Stimulated activated CD4-positive, alpha-beta T cell treated with anti-CD3 and anti-CD28 coated beads, Interleukin-15, amount 100 ng/mL, for 48 hours (primary cell): Measurements from ENCODE around the gene RHBDD3.

ENCODE experiments used
- DNase-seq, 2 donors: peaks; one replicate each; pipeline ENCODE4 v3.0.0-alpha.2; 2020; ENCODE audit warnings: low read depth in 2 of 2

The RHBDD3 gene

DNA sequence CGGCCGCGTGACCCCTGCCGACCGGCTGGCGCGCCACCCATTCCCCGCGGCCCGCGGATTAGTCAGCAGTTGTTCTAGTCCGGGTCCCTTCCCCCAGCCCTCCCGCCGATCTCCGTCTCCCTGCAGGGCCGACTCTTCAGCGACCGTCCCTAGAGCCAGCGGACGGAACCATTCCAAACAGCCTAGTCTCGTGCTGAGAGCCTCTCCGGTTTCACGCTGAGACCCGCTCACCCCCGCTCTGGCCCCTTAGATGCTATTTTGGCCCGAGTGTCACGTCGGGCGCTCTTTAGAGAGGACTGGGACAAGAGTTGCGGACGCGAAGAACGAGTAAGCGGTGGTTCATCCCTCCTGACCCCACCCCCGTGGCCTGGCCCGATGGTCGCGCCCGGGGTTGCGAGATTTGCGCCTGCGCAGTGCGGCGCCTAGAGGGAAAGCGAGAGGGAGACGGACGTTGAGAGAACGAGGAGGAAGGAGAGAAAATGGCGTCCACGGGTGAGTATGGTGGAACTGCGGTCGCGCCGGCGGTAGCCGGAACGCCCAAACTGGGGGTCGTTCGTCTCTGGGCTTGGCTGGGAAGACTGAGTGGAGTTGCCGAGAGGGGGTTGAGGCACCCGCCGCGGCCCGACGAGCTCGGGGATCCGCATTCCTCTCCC, at the start of gene RHBDD3, which contains the start of gene EWSR1:
RHBDD3 (minus strand) TSS at position 124 of the 653 bp plus-strand sequence. CDS start 2,355 bp downstream, outside the sequence.
EWSR1 (plus strand) TSS at position 411 of the 653 bp plus-strand sequence; CDS start at position 480, 69 bp downstream.
- DNase-seq = peak; percentile 92 to 93

DNA sequence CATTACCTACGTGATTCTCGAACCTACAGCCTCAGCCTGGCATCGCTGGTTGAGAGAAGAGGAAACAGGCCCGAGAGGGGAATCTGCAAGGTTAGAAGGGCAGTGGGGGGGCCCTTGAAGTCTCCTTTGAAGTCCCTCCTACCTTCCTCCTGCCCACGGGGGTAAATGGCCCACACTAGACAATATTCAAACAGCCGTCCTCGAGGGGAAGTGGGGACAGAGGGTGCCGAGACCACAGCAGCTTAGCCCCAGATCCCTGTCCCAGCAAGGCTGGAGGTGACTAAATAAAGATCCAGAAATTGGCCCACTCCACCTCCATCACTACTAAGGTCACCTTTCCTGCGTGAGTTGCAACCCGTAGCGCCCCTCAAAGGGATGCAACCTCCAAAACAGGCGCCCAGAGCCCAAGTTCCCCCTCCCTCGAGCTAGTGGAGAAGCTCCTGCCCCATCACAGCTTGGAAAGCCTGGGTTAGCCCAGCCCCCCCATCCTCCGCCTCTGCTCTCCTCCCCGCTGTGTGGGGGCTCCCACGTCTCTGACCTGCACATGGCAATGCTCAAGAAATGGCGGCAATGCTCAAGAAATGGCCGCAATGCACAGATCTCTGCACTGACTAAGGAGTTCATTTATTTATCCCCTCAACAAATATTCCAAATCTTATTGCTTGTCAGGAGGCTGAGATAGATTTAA, 48.5 kb upstream of the RHBDD3 start:
- no peak for DNase-seq

DNA sequence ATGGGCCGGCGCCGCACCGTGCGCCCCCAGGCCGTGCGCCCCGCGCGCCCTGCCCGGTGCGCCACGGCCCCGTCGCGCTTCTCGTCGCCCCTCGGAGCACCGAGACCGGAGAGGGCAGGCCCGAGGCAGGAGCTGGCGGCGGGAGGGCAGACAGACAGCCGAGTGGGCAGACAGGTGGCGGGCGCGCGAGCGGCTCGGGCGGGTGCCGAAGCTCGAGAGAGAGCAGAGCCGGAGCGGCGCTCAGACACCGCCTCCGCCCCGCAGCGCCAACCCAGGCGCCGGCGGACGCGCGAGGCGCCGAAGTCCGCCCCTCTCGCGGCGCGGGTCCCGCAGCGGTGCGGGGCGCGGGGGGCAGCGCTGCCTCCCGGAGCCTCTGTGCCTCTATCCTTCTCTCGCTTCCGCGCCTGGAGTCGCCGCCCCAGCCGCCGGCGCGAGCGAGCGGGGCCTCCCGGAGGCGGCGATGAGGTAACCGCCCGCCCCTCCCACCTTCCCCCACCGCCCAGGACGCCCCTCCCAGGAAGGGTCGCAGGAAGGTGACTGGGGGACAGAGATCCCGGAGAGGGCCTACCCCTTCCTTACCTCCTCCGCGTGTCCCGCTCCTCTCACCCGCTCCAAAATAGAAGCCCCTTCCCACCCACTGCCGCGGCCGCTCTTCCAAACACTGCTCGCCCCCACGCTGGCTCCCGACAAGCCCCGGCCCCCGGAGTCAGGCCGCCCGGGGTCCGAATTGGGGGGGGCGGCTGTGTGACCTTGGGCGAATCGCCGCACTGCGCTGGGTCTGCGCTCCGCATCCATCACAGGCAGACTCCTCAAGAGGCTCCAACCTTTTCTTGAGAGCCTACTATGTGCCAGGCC, 47.7 kb upstream of the RHBDD3 start, which contains the start of gene RASL10A:
RASL10A (minus strand) TSS at position 412 of the 855 bp plus-strand sequence. CDS start 451 bp downstream, outside the sequence.
- DNase-seq = no peak

DNA sequence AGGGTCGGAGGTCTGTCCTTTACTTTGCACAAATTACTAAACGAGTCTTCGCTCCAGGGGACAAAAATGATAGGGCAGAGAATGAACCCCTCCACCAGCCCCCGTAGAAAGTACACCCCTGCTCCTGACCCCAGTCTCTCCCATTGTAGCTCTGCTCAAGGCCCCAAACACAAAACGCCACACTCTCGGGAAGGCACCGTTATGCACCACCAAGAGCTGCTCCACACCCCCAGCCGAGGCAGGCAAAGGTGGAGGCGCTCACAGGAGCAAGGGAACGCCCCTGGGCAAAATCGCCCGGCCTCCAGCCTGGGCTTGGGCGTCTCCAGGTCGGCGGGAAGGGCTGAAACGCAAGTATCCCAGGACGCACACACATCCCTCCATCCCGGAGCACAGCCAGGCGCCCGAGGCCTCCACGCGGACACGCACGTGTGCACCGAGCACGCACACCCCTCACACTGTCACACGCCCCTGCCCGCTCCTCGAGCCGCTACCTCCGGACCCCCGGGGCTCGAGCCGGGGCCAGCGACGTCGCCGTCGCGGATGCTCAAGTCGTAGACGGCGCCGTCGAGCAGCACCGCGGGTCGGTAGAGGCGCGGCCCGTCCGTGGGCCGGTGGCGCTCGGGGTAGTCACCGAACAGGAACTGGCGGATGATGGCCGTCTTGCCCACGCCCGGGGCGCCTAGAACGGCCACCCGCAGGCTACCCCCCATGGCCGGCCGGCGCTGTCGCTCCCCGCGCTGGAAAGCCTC, 46.9 kb upstream of the RHBDD3 start:
- DNase-seq = no peak

DNA sequence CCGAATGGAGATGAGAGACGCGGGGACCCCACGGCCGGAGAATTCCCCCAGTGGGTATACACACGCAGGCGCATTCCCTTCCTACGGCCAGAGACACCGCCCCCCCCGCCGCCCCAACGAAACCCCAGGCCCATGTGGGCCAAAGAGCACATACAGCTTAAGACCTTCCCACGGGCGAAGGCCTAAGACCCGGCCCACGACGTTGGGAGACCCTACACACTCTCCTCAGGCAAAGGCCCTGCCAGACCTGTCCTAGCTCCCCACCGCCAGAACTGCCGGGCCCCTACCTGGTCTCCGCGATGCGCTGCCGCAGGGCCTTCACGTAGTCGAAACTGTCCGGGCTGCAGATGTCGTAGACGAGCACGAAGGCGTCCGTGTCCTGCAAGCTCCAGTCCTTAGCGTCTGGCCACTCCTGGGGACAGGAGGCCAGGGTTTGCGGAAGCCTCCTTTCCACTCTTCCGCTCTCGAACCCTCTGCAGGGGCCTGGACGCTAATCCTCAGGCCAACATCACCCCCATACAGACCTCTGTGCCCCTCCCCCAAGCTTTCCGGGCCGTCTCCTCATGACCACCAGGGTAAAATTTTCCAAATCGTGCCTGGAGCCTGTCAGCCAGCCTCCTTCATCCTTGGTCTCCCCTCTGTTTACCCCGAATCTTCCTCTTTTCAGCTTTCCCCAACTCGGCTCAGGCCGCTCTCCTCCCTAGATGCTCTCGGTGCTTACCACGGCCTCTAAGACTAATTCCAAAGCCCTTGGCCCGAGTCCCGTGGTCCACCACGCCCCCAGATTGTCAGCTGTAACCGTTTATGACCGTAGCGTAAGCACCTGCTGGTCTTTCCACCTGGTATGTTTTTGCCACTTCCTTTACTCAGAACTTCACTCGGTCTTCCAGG, 46.0 kb upstream of the RHBDD3 start:
- no peak for DNase-seq

DNA sequence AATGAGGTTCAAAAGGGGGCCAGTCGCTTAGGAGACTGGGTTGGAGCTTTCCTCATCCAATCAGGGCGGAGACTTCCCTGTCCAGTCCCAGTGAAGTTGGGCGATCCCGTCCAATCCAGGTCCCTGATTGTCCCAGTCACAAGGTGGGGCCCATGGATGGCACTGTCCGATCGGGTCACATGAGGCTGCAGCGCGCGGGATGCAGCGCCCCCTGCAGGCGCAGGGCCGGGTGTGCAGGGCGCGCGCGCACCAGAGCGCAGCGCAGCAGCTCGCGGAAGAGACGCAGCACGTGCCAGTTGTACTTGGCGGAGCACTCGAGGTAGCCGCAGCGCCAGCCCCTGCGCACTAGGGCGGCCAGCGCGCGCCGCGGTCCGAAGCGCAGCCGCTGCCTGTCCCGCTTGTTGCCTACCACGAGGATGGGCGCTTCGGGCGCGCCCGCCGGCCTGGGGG, 45.4 kb upstream of the RHBDD3 start:
- no peak for DNase-seq

DNA sequence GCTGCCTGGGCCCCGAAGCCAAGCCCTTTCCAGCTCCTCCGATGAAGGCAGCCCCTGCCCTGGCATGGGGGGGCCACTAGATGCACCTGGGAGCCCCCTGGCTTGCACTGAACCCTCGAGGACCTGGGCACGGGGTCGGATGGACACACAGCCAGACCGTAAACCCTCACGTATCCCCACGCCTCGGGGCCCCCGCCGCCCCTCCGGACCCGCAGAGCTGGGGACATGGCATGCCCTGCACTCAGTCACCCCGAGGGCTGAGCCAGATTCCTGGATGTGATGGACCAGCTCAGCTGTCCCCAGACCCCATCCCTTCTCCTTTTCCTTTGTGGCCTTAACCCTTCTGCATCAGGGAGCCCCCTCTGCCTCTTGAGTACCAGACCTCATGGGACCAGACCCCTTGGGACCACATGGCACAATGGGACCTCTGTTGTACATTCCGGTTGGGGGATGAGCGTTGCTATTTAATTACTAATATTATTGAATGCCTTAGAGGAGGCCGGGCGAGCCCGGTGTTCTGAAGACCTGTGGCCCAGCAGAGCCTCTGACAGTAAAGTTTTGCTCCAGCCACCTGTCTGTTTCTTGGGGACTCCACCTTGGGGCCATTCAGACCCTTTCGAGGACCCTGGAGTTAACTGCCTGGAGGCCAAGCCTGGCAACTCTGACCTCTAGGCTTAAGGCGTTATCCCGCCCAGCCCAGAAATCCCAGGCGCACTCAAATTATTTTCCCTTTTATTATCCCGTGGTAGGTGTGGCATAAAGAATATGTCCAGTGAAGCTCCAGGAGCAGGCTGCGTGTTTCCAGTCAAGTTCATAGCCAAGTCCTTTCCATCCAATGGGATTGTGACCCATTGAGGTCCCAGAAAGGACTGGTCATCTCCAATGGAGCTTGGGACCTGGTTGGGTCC, 44.7 kb upstream of the RHBDD3 start:
- no peak for DNase-seq

DNA sequence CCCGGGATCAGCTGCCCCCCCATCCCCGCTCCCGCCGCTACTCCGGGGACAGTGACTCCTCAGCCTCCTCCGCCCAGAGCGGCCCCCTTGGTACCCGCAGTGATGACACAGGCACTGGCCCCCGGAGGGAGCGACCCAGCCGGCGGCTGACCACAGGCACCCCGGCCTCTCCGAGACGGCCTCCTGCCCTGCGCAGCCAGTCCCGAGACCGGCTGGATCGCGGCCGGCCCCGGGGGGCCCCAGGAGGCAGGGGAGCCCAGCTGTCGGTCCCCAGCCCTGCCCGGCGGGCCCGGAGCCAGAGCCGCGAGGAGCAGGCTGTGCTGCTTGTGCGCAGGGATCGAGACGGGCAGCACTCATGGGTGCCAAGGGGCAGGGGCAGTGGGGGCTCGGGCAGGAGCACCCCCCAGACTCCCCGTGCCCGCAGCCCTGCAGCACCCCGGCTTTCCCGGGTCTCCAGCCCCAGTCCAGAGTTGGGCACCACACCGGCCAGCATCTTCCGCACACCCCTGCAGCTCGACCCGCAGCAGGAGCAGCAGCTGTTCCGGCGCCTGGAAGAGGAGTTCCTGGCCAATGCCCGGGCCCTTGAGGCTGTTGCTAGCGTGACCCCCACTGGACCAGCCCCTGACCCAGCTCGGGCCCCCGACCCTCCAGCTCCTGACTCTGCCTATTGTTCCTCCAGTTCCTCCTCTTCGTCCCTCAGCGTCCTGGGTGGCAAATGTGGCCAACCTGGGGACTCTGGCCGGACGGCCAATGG, 43.9 kb upstream of the RHBDD3 start:
- DNase-seq = no peak

DNA sequence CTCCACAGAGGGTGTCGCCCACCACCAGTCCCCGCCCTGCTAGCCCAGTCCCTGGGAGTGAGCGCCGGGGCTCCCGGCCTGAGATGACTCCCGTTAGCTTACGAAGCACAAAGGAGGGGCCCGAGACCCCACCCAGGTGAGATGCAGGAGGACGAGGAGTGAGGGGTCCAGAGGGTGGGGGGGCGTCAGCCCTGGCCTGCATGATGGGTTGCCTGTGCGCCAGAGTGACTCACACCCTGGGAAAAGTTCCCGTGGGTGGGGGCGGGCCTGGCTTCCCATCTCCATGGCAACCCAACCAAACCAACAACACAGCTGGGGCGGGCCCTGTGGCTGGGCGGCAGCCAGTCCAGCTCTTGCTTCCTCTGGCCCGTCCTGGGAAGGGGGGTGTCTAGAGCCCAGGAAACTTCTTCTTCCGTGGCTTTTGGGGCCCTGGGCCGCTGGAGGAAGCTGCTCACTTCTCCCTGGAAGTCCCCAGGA, 43.1 kb upstream of the RHBDD3 start:
- peak; percentile 53 for DNase-seq

DNA sequence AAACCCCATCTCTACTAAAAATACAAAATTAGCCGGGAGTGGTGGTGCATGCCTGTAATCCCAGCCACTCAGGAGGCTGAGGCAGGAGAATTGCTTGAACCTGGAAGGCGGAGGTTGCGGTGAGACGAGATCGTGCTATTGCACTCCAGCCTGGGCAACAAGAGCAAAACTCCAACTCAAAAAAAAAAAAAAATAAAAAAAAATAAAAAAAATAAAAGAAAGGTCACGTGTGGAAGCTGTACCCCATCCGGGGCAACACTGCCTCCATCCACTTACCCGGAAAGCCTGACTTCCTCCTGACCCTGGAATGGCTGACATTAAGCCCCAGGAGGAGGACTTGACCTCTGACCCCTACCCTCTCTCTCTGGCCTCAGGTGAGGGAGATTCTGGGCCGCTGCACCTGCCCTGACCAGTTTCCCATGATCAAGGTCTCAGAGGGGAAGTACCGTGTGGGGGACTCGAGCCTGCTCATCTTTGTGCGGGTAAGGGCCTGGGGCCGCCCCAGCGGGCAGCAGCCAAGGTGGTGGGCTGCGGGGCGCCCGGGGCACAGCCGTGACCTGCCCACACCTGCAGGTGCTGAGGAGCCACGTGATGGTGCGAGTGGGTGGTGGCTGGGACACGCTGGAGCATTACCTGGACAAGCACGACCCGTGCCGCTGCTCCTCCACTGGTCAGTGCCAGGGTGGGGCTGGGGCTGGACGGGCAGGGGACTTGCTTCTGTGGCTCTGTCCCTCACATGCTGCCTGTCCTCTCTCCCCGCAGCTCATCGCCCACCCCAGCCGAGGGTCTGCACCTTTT, 42.5 kb upstream of the RHBDD3 start:
- no peak for DNase-seq

DNA sequence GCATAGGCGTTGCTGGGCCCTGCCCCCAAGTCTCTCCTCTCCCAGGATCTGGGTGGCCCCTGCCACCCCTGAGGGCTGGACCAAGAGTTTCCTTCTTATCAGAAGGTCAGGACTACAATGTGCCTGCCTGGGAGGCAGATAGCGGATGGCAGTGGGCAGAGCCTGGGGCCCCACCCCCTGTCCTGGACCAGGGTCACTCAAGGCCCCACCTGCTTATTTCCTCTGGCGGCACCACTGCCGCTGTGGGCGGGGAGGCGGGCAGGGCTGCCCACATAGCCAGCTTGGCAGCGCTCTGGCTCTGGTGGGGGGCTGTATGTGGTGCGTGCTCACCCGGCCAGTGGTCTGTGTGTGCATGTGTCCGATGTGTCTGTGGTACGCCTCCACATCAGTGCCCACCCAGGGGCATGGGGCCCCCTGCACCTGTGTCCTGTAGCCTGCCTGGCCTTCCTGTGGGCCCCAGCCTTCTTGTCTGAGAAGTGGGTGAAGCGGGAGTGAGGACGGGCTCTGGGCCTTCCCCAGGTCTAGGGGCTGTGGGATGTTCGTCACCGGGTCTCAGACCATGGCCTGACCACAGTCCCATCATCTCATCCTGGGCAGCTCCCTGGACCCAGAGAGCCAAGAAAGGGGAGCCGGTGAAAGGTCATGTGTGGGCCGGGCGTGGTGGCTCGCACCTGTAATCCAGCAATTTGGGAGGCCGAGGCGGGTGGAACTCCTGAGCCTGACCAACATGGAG, 41.7 kb upstream of the RHBDD3 start:
- DNase-seq = no peak

DNA sequence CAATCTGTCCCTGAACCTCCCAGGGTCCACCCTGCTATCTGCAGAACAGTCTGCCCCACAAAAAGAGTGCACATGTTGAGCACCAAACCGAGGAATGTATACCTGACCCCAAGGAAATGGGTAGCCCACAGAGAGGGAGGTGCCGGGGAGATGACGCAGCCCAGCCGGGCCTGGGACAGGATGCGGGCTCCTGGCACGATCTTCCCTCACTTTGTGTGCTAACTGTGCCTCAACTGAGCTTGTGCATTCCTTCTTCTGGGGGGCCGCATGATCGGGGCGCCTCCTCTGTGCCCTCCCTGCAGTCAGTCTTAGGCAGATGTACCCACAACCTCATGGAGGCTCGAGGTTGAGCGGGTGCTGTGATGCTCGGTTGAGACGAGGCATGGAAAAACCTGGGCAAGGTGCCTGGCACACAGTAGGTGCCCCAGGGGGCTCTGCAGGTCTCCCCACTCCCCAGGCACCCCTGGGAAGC, 41.0 kb upstream of the RHBDD3 start:
- DNase-seq = no peak

DNA sequence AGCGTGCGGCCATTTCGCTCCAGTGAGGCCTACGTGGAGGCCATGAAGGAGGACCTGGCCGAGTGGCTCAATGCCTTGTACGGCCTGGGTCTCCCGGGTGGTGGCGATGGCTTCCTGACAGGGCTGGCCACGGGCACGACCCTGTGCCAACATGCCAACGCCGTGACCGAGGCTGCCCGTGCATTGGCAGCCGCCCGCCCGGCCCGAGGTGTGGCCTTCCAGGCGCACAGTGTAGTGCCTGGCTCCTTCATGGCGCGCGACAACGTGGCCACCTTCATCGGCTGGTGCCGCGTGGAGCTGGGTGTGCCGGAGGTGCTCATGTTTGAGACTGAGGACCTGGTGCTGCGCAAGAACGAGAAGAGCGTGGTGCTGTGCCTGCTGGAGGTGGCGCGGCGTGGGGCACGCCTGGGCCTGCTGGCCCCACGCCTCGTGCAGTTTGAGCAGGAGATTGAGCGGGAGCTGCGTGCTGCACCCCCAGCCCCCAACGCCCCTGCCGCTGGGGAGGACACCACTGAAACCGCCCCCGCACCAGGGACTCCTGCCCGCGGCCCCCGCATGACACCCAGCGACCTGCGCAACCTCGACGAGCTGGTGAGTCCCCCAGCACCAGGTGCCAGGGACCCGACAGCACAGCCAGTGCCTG, 40.5 kb upstream of the RHBDD3 start:
- no peak for DNase-seq

DNA sequence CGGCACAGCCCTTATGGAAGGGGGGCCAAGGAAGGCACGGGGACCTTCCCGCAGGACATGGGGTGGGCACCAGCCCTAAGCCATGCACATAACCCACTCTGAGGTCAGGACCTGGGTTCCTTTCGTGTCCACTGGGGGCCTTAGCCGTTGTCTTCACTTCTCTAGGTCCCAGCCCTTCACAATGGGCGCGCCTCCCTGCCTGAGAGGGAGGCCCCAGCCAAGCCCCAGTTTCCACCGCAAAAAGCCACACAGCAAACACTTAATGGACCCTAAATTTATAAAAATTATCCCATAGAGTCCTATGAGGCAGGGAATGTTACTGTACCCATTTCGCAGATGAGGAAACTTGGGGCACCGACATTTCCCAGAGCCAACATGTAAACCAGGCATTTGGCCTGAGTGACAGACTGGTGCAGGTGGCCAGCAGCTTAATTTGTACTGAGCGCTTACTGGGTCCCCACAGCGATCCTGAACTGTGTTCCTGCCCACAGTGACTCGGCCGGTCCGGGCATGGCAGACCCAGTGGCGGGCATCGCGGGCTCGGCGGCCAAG, 39.9 kb upstream of the RHBDD3 start:
- no peak for DNase-seq

DNA sequence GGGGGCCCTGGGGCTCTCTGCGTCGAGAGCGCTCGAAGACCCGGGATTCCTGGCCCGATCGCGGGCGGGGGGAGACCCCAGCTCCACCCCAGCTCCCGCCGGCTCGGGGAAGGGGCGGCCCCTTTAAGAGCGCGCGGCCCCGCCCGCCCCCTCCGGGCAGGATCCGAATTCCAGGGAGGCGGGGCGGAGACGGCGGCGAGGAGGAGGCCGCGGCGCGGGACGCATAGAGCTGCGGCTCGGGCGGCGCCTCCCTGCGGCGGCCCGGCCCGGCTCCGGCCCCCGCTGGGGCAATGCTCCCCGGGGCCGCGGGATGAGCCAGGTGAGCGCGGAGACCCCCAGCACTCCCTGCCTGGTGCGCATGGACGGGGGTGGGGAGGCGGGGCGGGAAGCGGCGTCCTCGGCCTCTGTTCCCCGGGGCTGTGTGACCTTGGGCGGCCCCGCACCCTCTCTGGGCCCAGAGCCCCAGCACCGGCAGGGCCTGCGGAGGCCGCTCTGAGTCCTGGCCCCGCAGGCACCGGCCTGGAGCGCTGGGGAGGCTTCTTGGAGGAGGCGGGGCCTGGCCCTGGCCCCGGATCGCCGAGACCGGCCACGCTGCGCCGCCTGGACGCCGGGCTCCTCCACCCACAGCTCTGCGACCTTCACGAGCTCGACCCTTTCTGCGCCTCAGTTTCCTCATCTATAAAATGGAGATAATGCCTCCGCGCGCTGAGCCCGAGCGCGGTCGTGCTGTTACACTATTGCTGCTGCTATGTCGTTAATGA, 39.2 kb upstream of the RHBDD3 start:
- DNase-seq = no peak
